H9 (cell line): ENCODE results near the gene NKD2. TPM values are rescaled to one million over a fixed set of nuclear protein-coding genes. Genes with fewer than 3 reads are reported as not detected.
"Not testable (repeated sequence)": the region's sequence is repeated elsewhere in the genome, so short reads cannot be mapped to it uniquely, and the experiment has no call there.

Source experiments
- DNase-seq: peaks from one replicate; pipeline ENCODE4 v3.0.0-alpha.2; 2017
- H2AFZ ChIP-seq: one replicate; pipeline ENCODE4 v1.6.1; 2013; ENCODE audit warnings: mild to moderate bottlenecking, low read length, control low read depth, moderate library complexity
- H2AK5ac ChIP-seq: 2 replicates; pipeline ENCODE4 v1.6.1; 2013; ENCODE audit warnings: low read length, control low read depth, mixed read lengths; ENCODE audit not compliant: insufficient read length
- H2BK120ac ChIP-seq: one replicate; pipeline ENCODE4 v1.6.1; 2013; ENCODE audit warnings: low read depth, mild to moderate bottlenecking, low read length, control low read depth, inconsistent platforms; ENCODE audit not compliant: poor library complexity, severe bottlenecking
- H2BK12ac ChIP-seq: 2 replicates; pipeline ENCODE4 v1.6.1; 2013; ENCODE audit warnings: low read length, control low read depth, mixed read lengths, low read depth; ENCODE audit not compliant: insufficient read length
- H2BK15ac ChIP-seq: 2 replicates; pipeline ENCODE4 v1.6.1; 2013; ENCODE audit warnings: low read depth, low read length, control low read depth
- H2BK20ac ChIP-seq: one replicate; pipeline ENCODE4 v1.6.1; 2013; ENCODE audit warnings: low read depth, mild to moderate bottlenecking, low read length, control low read depth, inconsistent platforms; ENCODE audit not compliant: poor library complexity, severe bottlenecking
- H2BK5ac ChIP-seq: 2 replicates; pipeline ENCODE4 v1.6.1; 2013; ENCODE audit warnings: low read length, control low read depth, mixed read lengths; ENCODE audit not compliant: insufficient read length
- H3K14ac ChIP-seq: 2 replicates; pipeline ENCODE4 v1.6.1; 2013; ENCODE audit warnings: low read length, control low read depth; ENCODE audit not compliant: insufficient read depth
- H3K18ac ChIP-seq: 2 replicates; pipeline ENCODE4 v1.6.1; 2013; ENCODE audit warnings: low read depth, mild to moderate bottlenecking, mixed read lengths, low read length, control low read depth; ENCODE audit not compliant: insufficient read length
- H3K23ac ChIP-seq: 2 replicates; pipeline ENCODE4 v1.6.1; 2013; ENCODE audit warnings: low read length, control low read depth, mixed read lengths, low read depth; ENCODE audit not compliant: insufficient read length
- H3K23me2 ChIP-seq: 2 replicates; pipeline ENCODE4 v1.6.1; 2013; ENCODE audit warnings: low read depth, mild to moderate bottlenecking, mixed read lengths, low read length, control low read depth; ENCODE audit not compliant: insufficient read length, poor library complexity, severe bottlenecking
- H3K27ac ChIP-seq: 2 replicates; pipeline ENCODE4 v1.5.1; 2013; ENCODE audit warnings: low read length, control low read depth, mixed read lengths, low read depth; ENCODE audit not compliant: insufficient read length
- H3K27me3 ChIP-seq: 2 replicates; pipeline ENCODE4 v1.6.1; 2013; ENCODE audit warnings: low read length, control low read depth, inconsistent platforms; ENCODE audit not compliant: insufficient read depth
- H3K4ac ChIP-seq: 2 replicates; pipeline ENCODE4 v1.6.1; 2013; ENCODE audit warnings: low read depth, mild to moderate bottlenecking, control low read depth, inconsistent platforms, low read length, moderate library complexity
- H3K4me1 ChIP-seq: 2 replicates; pipeline ENCODE4 v1.6.1; 2013; ENCODE audit warnings: low read length, control low read depth, inconsistent platforms; ENCODE audit not compliant: insufficient read depth
- H3K4me2 ChIP-seq: 2 replicates; pipeline ENCODE4 v1.6.1; 2013; ENCODE audit warnings: low read length, control low read depth, mixed read lengths; ENCODE audit not compliant: insufficient read length, insufficient read depth
- H3K56ac ChIP-seq: 2 replicates; pipeline ENCODE4 v1.6.1; 2013; ENCODE audit warnings: low read depth, mild to moderate bottlenecking, mixed read lengths, low read length, control low read depth; ENCODE audit not compliant: insufficient read length
- H3K79me1 ChIP-seq: 2 replicates; pipeline ENCODE4 v1.6.1; 2013; ENCODE audit warnings: low read depth, mild to moderate bottlenecking, moderate library complexity, low read length, control low read depth, inconsistent platforms; ENCODE audit not compliant: insufficient read depth, poor library complexity, severe bottlenecking
- H3K79me2 ChIP-seq: 2 replicates; pipeline ENCODE4 v1.6.1; 2013; ENCODE audit warnings: low read length, control low read depth, inconsistent platforms; ENCODE audit not compliant: insufficient read depth
- H3K9ac ChIP-seq: 2 replicates; pipeline ENCODE4 v1.6.1; 2013; ENCODE audit warnings: low read length, control low read depth, mixed read lengths; ENCODE audit not compliant: insufficient read length; ENCODE audit errors: extremely low read depth
- H3K9me3 ChIP-seq: one replicate; pipeline ENCODE4 v1.6.1; 2013; ENCODE audit warnings: low read depth, low read length, inconsistent platforms; ENCODE audit not compliant: control insufficient read depth
- H3T11ph ChIP-seq: one replicate; pipeline ENCODE4 v1.6.1; 2013; ENCODE audit warnings: mild to moderate bottlenecking, low read length, control low read depth, inconsistent platforms
- H4K20me1 ChIP-seq: one replicate; pipeline ENCODE4 v1.6.1; 2013; ENCODE audit not compliant: control insufficient read depth, insufficient read length, insufficient read depth
- H4K5ac ChIP-seq: 2 replicates; pipeline ENCODE4 v1.6.1; 2013; ENCODE audit warnings: low read depth, mild to moderate bottlenecking, mixed read lengths, low read length, control low read depth; ENCODE audit not compliant: insufficient read length
- H4K8ac ChIP-seq: replicated peaks from 2 replicates; pipeline ENCODE4 v1.6.1; 2013; ENCODE audit warnings: low read length, control low read depth, mixed read lengths, low read depth; ENCODE audit not compliant: insufficient read length
- H4K91ac ChIP-seq: 2 replicates; pipeline ENCODE4 v1.6.1; 2013; ENCODE audit warnings: low read depth, mild to moderate bottlenecking, moderate library complexity, mixed read lengths, low read length, control low read depth; ENCODE audit not compliant: insufficient read length
- H3K27ac Mint-ChIP-seq, 3 experiments: 2 replicates in 2 of 3; 3 replicates in 1 of 3; pipeline ENCODE4 v1.8.0; 2020 to 2021; ENCODE audit warnings: mixed read lengths in 3 of 3, mild to moderate bottlenecking in 1 of 3, moderate library complexity in 1 of 3
- H3K27me3 Mint-ChIP-seq: 2 replicates; pipeline ENCODE4 v1.8.0; 2021; ENCODE audit warnings: low read depth, mild to moderate bottlenecking, moderate library complexity, mixed read lengths
- H3K36me3 Mint-ChIP-seq, 3 experiments: 2 replicates in 2 of 3; 3 replicates in 1 of 3; pipeline ENCODE4 v1.8.0; 2020 to 2021; ENCODE audit warnings: low read depth in 3 of 3, mixed read lengths in 3 of 3; ENCODE audit not compliant: insufficient read depth in 1 of 3
- H3K4me1 Mint-ChIP-seq, 2 experiments: 2 replicates each; pipeline ENCODE4 v1.8.0; 2020; ENCODE audit warnings: mixed read lengths in 2 of 2
- H3K4me3 Mint-ChIP-seq, 2 experiments: 2 replicates in 1 of 2; 3 replicates in 1 of 2; pipeline ENCODE4 v1.8.0; 2020 to 2021; ENCODE audit warnings: mild to moderate bottlenecking in 2 of 2, mixed read lengths in 2 of 2, moderate library complexity in 1 of 2
- H3K9me3 Mint-ChIP-seq, 2 experiments: 2 replicates in 1 of 2; 3 replicates in 1 of 2; pipeline ENCODE4 v1.8.0; 2020; ENCODE audit warnings: mild to moderate bottlenecking in 2 of 2, mixed read lengths in 2 of 2, moderate library complexity in 1 of 2
- CTCF ChIP-seq: fragments of 200-600 bp; sonication (generic); conservative IDR thresholded peaks from 3 replicates; pipeline ENCODE4 v1.8.0; 2021; ENCODE audit warnings: antibody characterized with exemption, mild to moderate bottlenecking
- WGBS: extraction: QIAGEN DNeasy Blood & Tissue Kit; methylation state at CpG from one replicate; pipeline ENCODE4 v1.1.7; 2013; ENCODE audit warnings: missing lambda C conversion rate, low lambda C conversion rate, mixed read lengths; ENCODE audit not compliant: insufficient read length; ENCODE audit errors: extremely low coverage; 5-methylcytosine and 5-hydroxymethylcytosine counted together
- total RNA-seq: library from RNA; stranded (reverse); gene quantifications from 2 replicates; pipeline ENCODE4 v1.2.1, GENCODE V29; 2021

Gene NKD2
- total RNA-seq, 1 experiment from 2014 or later, result 7.3 TPM

GRCh38 chr5:1021136-1021968 lies 12.8 kb downstream of the NKD2 start:
- H2AFZ ChIP-seq, result no peak overlapping the region
- no peak overlapping the region for H2BK20ac ChIP-seq
- peak overlapping the region in 1 of 3 experiments; percentile 67; a peak in 1 of 7 replicates for H3K27ac Mint-ChIP-seq
- no peak overlapping the region for H2BK12ac ChIP-seq
- no peak overlapping the region for H3K27ac ChIP-seq
- H2BK5ac ChIP-seq, result no peak overlapping the region
- H3K27me3 Mint-ChIP-seq, result no peaks in the 10 kb centered on the region
- no peaks in the 10 kb centered on the region for H3K36me3 Mint-ChIP-seq
- no peak overlapping the region for H3K4me2 ChIP-seq
- no peak overlapping the region for H4K5ac ChIP-seq
- H3K9ac ChIP-seq, result no peak overlapping the region
- H3K14ac ChIP-seq, result no peak overlapping the region
- no peak overlapping the region; a peak in 1 of 5 replicates for H3K4me3 Mint-ChIP-seq
- H3K79me2 ChIP-seq, result no peaks in the 10 kb centered on the region
- no peaks in the 10 kb centered on the region for H4K20me1 ChIP-seq
- H2BK15ac ChIP-seq, result no peak overlapping the region
- H4K8ac ChIP-seq, result no peak overlapping the region
- H3K23me2 ChIP-seq, result no peaks in the 10 kb centered on the region
- DNase-seq, result peak; percentile 72
- H3K9me3 Mint-ChIP-seq, result no peaks in the 10 kb centered on the region; a peak in 1 of 5 replicates
- no peak overlapping the region for H3K18ac ChIP-seq
- H3K4ac ChIP-seq, result no peak overlapping the region
- no peak overlapping the region for H3T11ph ChIP-seq
- no peaks in the 10 kb centered on the region for H3K27me3 ChIP-seq
- no peak overlapping the region for H4K91ac ChIP-seq
- no peaks in the 10 kb centered on the region for H3K79me1 ChIP-seq
- no peaks in the 10 kb centered on the region; the same call in 1 of the 2 replicates for H3K4me1 ChIP-seq
- no peak overlapping the region for H3K23ac ChIP-seq
- no peaks in the 10 kb centered on the region for H3K9me3 ChIP-seq
- no peak for TF ChIP-seq CTCF
- H2BK120ac ChIP-seq, result no peak overlapping the region
- peaks cover 14 to 17% of the 10 kb centered on the region in 2 experiments for H3K4me1 Mint-ChIP-seq
- WGBS, result no CpG with 5 or more reads among the region's 29 CpGs
- H2AK5ac ChIP-seq, result no peak overlapping the region
- no peak overlapping the region for H3K56ac ChIP-seq

GRCh38 chr5:1021969-1022336 lies 13.4 kb downstream of the NKD2 start:
- not testable (repeated sequence) for H3K18ac ChIP-seq, H3K9me3 Mint-ChIP-seq, H2BK20ac ChIP-seq, H3K4me2 ChIP-seq, H3K27me3 ChIP-seq, H3K9ac ChIP-seq, H3K4me3 Mint-ChIP-seq, H2BK120ac ChIP-seq, H4K8ac ChIP-seq, H3K56ac ChIP-seq, H4K91ac ChIP-seq, H3K79me1 ChIP-seq, DNase-seq, H3K79me2 ChIP-seq, H4K20me1 ChIP-seq, H3K4me1 ChIP-seq, H3K23ac ChIP-seq, H2BK15ac ChIP-seq, H3K27ac ChIP-seq, H3K9me3 ChIP-seq, H2BK5ac ChIP-seq, H2BK12ac ChIP-seq, H2AK5ac ChIP-seq, H3K23me2 ChIP-seq, H4K5ac ChIP-seq, H3T11ph ChIP-seq, H2AFZ ChIP-seq, H3K27me3 Mint-ChIP-seq, H3K27ac Mint-ChIP-seq, H3K36me3 Mint-ChIP-seq, H3K14ac ChIP-seq, H3K4ac ChIP-seq
- peaks cover 14 to 17% of the 10 kb centered on the region in 2 experiments for H3K4me1 Mint-ChIP-seq
- no CpG with 5 or more reads among the region's 9 CpGs for WGBS
